Measurements from ENCODE around the gene THAP7.

DNA sequence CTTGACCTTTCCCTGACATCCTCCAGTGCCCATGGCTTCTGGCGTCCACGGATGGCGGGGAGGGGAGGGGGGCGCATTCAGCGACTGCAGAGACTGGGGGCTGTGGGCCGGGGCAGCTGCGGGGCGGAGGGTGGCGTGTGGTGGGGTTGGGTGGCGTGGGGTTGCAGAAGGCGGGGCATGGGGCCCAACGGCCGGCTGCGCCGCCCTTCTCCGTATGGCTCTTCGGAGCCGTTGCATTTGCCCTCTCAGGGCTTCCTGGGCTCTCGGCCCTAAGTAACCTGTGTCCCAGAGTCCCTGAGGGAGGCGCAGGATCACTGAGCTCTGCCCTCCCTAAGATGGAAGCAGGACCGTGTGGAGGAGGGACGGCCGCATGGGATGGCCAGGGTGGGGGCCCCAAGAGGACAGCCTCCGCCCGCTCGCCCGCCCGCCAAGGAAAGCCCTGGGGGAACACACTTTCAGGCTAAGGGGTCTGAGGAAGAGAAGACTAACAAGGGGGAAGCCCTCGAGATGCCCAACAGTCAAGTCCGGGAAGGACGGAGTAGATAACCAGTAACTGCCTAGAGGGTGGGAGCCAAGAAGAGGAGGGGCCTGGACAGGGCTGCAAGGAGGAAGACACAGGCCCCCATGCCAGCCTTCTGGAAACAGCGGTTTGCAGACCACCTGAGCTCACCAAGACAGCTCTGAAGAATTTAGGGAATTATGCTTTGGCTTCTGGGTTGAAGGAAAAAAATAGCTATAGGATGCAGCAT, 44.1 kb downstream of the THAP7 start:
- TF ChIP-seq ZNF143 (CRISPR knock-in tag; IDR thresholded peaks at IDR 0.05) (no peak; the same call in 1 of the 2 replicates), MLX (CRISPR knock-in tag; conservative IDR thresholded peaks at IDR 0.05) (no peak), GTF2E2 (tag; IDR thresholded peaks at IDR 0.05) (no peak), JUN (IDR thresholded peaks at IDR 0.05; ENCODE audit: borderline replicate concordance, low read depth, low read length) (no peak), JUN (CRISPR knock-in tag; IDR thresholded peaks at IDR 0.05; ENCODE audit: borderline replicate concordance) (no peak), EP300 (IDR thresholded peaks at IDR 0.05; ENCODE audit: low read length) (no peak), CHD2 (IDR thresholded peaks at IDR 0.05; ENCODE audit: low read depth, low read length) (no peak), FOXK1 (CRISPR knock-in tag; IDR thresholded peaks at IDR 0.05; ENCODE audit: borderline replicate concordance) (no peak), ZNF121 (CRISPR knock-in tag; conservative IDR thresholded peaks at IDR 0.05) (no peak), ZNF830 (CRISPR knock-in tag; IDR thresholded peaks at IDR 0.05) (no peak)
- TF ChIP-seq, protein P1, sequence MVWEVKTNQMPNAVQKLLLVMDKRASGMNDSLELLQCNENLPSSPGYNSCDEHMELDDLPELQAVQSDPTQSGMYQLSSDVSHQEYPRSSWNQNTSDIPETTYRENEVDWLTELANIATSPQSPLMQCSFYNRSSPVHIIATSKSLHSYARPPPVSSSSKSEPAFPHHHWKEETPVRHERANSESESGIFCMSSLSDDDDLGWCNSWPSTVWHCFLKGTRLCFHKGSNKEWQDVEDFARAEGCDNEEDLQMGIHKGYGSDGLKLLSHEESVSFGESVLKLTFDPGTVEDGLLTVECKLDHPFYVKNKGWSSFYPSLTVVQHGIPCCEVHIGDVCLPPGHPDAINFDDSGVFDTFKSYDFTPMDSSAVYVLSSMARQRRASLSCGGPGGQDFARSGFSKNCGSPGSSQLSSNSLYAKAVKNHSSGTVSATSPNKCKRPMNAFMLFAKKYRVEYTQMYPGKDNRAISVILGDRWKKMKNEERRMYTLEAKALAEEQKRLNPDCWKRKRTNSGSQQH (CRISPR knock-in tag; IDR thresholded peaks at IDR 0.05): no peak
- TF ChIP-seq, protein P2, sequence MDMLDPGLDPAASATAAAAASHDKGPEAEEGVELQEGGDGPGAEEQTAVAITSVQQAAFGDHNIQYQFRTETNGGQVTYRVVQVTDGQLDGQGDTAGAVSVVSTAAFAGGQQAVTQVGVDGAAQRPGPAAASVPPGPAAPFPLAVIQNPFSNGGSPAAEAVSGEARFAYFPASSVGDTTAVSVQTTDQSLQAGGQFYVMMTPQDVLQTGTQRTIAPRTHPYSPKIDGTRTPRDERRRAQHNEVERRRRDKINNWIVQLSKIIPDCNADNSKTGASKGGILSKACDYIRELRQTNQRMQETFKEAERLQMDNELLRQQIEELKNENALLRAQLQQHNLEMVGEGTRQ (CRISPR knock-in tag; IDR thresholded peaks at IDR 0.05): no peak
